Gastroesophageal sphincter (tissue), 3 donors: ENCODE results near the gene LRRC45.

Experiments used
- EP300 ChIP-seq: sonication (generic); formaldehyde crosslinking; IDR thresholded peaks from one replicate; pipeline ENCODE4 v1.6.1; 2017; ENCODE audit warnings: antibody characterized with exemption, mild to moderate bottlenecking
- POLR2A ChIP-seq, 2 donors: fragments of 450-650 bp; IDR thresholded peaks; one replicate each; pipeline ENCODE4 v1.6.1; 2017; ENCODE audit warnings: antibody characterized with exemption in 2 of 2, mild to moderate bottlenecking in 2 of 2, moderate library complexity in 1 of 2
- POLR2AphosphoS5 ChIP-seq: sonication (generic); formaldehyde crosslinking; IDR thresholded peaks from one replicate; pipeline ENCODE4 v1.6.1; 2017; ENCODE audit warnings: antibody characterized with exemption
- TF ChIP-seq, protein P1 (sequence below), 4 experiments: fragments of 200-600 bp in 2 of 4; fragments of 450-650 bp in 2 of 4; sonication (generic) in 1 of 4; IDR thresholded peaks; one replicate each; pipeline ENCODE4 v1.5.1; 2017 to 2019; ENCODE audit warnings: antibody characterized with exemption in 4 of 4, mild to moderate bottlenecking in 2 of 4, moderate library complexity in 2 of 4

DNA sequence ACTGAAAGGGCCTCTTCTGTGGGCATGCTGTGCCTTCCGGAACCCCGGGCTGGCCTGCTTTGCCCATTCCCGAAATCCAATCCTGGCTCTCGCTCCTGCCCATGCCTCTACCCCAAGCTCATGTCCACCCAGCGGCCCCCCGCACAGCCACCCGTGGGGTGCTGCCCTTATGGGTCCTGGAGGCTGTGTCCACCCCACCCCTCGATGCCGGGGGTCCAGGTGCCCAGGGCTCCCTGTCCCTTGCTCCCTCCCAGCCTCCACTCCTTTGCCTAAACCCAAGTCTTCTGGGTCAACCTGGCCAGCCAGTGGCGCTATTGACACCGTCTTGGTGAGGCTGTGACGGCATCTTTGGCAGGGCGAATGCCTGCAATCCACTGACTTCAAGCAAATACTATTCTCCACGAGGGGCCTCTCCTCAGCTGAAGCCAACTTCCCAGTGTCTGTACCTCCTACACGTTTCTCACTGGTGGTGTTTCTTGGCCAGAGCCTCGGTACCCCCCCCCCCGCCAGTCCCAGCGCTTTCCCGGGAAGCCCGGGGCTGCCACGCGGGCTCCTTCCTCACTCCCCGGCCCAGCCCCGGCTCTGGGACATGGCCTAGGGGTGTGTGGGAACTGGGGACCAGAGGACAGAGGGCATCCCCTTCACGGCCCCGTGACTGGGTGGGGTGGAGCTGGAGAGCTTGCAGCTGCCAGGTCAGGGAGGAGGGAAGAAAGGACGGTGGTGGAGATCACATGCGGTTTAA is 54.7 kb downstream of the LRRC45 start:
- TF ChIP-seq, protein P1, sequence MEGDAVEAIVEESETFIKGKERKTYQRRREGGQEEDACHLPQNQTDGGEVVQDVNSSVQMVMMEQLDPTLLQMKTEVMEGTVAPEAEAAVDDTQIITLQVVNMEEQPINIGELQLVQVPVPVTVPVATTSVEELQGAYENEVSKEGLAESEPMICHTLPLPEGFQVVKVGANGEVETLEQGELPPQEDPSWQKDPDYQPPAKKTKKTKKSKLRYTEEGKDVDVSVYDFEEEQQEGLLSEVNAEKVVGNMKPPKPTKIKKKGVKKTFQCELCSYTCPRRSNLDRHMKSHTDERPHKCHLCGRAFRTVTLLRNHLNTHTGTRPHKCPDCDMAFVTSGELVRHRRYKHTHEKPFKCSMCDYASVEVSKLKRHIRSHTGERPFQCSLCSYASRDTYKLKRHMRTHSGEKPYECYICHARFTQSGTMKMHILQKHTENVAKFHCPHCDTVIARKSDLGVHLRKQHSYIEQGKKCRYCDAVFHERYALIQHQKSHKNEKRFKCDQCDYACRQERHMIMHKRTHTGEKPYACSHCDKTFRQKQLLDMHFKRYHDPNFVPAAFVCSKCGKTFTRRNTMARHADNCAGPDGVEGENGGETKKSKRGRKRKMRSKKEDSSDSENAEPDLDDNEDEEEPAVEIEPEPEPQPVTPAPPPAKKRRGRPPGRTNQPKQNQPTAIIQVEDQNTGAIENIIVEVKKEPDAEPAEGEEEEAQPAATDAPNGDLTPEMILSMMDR (IDR thresholded peaks at IDR 0.05), result no peak
- TF ChIP-seq POLR2A (IDR thresholded peaks at IDR 0.05), result no peak
- no peak for TF ChIP-seq EP300
- no peak for TF ChIP-seq POLR2AphosphoS5
